NCI-H1417 (cell line): ENCODE results near the gene ZC3H4.
A peak's percentile ranks its signal among the peaks of the same experiment; 100 is the strongest.
"Not testable (repeated sequence)": the region's sequence is repeated elsewhere in the genome, so short reads cannot be mapped to it uniquely, and the experiment has no call there.

Experiments
- DNase-seq, 3 experiments: peaks; one replicate each; lab custom pipeline; 2025; lab: John Stamatoyannopoulos, UW

The ZC3H4 gene

DNA sequence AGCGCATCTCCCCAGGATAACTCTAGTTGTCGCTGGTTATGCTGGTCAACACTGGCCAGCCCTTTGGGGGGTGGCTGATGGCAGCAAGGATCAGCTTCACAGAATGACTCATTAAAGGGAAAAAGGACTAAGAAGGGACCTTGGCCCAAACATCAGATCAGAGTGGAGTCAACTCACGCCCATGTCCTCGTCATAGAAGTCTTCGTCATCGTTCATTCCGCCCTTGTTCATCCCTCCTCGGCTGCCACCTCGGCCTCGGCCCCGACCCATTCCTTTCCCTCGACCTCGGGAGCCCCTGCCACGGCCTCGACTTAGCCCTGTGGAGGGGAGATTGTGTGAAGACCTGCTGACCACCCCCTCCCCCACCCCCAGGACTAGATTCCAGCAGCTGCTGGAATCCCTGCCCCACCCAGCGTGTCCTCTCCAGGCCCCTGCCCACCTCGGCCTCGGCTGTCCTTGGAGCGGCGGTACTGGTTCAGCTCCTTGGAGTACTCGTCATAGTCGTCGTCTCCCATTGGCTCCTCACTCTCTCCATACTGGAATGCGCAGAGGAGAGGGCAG, 28.6 kb downstream of the ZC3H4 start:
- DNase-seq = no peak

DNA sequence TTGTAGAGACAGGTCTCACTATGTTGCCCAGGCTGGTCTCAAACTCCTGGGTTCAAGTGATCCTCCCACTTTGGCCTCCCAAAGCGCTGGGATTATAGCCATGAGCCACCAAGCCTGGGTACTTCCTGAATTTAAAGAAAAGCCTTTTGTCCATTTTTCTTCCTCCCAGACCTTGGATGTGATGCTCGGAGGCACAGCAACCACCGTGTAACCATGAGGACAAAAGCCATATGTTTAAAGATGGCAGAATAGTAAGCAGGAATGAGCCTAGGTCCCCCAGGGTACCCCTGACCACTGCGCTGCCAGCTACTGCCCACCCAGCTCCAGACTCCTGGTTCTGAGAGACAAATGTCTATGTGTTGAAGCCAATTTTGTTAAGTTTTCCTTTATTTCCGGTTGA, 31.1 kb downstream of the ZC3H4 start:
- no peak for DNase-seq

DNA sequence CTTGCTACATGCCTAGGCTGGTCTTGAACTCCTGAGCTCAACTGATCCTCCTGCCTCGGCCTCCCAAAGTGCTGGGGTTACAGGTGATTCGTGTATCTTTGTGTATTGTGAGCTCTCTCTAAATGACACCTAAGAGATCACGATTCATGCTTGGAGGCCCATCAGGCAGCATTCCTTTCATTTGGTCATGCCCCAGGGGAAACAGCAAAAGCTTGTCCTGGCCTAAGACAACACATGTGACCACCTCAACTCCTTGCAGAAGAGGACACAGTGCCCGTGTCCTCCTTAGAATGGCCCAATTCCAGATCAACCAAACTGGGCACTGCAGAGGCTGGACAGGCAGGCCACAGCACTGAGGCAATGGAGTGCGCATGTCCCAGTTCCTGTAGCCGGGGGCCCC, 32.5 kb downstream of the ZC3H4 start:
- no peak for DNase-seq

DNA sequence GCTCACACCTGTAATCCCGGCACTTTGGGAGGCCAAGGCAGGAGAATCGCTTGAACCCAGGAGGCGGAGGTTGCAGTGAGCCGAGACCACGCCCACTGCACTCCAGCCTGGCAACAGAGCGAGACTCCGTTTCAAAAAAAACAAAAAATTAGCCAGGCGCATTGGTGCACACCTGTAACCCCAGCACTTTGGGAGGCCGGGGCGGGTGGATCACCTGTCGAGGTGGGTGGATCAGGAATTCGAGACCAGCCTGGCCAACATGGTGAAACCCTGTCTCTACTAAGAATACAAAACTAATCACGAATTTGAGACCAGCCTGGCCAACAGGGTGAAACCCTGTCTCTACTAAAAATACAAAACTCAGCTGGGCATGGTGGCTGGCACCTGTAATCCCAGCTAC, 35.2 kb downstream of the ZC3H4 start:
- DNase-seq = not testable (repeated sequence)

DNA sequence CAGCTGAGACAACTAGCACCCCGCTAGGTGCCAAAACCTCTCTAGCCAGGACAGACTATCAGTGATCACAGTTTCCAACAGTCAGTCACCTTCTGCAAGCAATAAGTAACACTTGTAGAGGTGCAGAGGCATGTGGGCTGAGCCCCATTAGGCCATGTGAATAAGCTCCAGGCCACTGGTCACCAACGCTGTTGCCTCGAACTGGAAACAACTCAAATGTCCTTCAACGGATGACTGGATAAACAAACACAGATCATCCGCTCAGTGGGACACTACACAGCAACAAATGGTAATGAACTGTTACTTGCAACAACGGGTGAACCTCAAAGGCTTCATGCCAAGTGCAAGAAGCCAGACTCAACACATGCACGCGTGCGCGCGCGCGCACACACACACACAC, 37.6 kb downstream of the ZC3H4 start:
- peak in 1 of 3 experiments; percentile 21 for DNase-seq

DNA sequence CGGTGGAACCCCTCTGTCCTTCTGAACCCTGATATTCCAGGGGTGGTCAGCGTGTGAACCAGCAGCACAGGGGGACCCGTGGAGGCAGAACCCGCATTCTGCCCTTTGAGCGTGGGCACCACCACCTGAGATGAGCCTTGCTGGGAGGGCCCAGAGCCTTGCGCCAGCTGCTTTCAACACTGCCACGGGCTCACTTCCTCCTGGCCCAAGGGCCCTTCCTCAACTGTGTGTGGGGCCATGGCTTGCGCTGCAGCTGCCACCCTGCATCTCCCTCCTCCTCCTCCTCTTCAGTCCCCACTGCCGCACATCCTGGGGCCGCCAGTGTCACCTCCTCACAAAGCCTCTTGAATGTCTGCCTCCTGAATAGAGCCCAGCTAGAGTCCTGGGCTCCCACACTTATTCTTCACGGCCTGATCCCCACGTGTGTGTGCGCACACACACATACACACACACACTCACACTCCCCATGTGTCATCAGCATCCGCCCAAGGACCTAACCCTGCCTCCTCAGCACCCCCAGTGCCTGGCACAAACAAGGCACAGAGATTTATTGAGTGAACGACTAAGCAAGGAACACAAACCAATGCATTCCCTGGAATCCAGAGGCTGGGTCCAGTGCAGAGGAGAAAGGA, 38.3 kb downstream of the ZC3H4 start:
- no peak for DNase-seq

DNA sequence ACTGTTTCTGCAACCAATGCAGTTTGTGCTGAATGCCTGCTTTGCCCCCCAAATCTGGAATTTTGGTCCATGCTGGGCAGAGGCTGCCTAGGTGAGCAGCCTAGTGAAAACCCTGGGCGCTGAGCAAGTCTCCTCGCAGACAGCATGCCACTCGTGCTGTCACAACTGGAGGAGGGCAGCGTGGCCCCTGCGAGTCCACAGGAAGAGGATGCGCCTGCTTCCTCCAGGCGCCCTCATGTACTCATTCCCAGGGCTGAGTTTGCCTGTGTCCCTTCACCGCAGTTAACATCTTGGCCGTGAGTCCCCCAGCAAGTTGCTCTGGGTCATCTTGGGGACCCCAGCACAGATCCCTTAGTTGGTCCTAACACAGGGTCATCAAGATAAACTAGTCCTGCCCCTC, 39.0 kb downstream of the ZC3H4 start:
- DNase-seq = no peak

DNA sequence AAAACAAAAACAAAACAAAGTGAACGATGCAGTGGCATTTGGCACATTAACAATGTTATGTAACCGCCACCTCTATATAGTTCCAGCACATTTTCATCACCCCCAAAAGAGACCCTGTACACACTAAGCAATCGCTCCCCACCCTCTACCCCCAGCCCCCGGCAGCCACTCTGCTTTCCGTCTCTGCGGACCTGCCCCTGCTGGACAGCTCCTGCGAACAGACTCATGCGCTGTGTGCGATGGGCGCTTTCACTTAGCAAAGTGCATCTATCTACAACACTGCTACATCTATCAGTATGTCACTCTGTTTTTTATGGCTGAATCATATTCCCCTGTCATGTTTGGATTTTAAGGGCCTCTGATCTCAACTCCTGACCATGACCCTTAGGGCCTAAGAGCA, 40.0 kb downstream of the ZC3H4 start:
- DNase-seq = no peak

DNA sequence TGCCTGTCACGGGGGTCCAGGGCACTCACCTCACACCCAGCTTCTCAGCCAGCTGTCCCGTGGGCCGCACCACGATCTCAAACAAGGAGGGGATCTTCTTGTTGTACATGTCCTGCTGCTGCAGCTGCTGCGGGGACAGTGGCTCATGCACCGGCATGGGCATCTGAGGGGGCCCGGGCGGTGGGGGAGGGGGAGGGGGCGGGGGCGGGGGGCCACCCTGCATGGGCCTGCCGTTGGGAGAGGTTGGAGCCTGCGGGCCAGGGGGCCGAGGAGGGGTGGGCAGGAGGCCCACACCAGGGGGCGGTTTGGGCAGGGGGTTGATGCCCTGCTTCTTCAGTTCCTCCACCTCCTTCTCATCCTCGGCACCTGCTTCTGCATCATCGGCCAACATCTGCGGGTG, 41.3 kb downstream of the ZC3H4 start:
- DNase-seq = no peak

DNA sequence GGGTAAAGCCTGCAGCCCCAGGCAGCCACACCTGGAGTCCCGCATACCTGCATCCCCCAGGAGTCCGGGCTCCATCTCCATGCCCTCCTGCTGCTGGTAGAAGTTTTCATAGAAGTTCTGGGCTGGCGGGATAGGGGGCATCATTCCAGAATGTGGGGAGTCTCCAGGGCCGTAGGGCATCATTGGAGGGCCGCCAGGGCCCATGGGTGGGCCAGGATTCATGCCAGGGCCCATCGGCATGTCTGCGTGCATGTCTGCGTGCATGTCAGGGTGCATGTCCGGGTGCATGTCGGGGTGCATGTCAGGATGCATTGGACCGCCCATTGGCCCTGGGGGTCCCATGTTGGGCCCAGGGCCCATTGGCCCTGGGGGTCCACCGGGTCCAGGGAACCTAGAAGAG, 41.8 kb downstream of the ZC3H4 start:
- DNase-seq = no peak

DNA sequence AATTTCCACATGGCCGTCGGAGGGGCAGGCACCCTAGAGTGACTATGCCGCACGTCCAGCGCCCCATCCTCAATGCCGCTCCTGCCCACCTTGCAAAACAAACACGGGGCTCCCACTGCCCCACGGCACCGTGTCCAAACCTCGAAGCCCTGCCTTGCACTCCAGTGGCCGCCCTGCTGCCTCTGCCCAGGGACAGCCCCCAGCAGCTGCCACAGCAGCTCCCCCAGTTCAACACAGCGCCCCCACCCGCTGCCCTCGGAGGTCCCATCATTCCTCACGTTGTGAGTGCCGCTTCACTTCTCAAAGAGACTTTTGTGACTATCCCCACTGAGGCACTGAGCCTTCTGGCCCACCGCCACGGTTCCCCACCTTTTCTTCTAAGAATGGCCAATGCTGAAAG, 42.8 kb downstream of the ZC3H4 start:
- DNase-seq = no peak

DNA sequence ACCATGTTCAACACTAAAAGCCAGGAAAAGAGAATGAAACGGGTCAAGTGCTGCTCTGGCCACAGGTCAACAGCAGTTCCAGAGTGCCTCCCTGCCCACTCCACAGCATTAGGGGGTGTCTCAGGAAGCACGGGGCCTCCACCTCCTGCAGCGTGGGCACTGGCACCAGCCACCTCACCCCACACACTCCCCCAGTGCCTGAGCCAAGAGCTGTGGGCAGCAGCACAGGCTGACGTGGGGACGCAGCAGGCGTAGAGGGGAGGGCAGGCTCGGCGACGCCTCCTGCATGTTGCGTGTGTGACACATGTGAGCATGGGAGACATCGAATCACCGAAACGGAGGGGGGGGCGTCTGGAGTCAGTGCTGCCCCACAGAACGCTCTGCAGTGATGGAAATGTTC, 43.8 kb downstream of the ZC3H4 start:
- DNase-seq = no peak

DNA sequence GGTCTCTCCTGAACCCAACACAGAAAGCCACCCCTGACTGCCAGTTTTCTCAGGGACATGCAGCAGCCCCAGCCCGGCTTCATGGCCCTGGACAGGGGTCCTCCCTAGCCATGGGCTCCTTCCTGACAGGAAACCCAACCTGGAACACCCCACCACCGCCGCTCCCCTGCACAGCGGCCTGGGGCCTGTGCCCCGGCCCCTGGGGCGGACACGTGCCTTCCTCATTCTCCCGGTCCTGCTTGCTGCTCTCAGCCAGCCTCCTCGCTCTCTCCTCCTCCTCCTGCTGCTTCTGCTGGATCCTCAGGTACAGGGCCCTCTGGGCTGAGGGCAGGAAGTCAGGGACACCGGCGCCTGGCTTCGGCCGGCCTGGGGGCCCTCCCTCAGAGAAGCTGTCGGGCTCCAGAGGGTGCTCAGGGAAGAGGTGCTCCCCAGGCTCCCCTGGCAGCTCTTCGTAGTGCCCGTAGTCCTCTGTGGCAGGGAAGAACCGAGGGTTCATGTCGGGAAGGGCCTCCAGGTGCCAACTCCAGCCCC, 44.6 kb downstream of the ZC3H4 start:
- DNase-seq = no peak

DNA sequence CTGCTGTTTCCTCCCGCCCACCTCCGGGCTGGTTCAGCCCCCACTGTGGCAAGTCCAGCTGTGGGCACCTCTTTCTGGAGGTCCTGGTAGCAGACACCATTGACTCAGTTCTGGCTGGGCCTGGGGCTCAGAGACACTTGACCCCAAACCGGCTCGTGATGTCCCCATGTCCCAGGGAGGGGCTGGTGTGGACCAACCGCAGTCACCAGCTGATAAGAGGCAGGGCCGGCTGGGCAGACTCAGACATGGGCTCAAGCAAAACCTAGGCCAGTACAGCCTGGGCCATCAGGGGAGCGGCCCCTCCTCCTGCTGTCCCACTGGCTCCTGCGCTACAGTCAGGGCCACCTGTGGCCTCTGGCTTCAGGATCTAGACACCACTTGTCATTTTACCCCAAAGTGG, 45.3 kb downstream of the ZC3H4 start:
- DNase-seq = no peak

DNA sequence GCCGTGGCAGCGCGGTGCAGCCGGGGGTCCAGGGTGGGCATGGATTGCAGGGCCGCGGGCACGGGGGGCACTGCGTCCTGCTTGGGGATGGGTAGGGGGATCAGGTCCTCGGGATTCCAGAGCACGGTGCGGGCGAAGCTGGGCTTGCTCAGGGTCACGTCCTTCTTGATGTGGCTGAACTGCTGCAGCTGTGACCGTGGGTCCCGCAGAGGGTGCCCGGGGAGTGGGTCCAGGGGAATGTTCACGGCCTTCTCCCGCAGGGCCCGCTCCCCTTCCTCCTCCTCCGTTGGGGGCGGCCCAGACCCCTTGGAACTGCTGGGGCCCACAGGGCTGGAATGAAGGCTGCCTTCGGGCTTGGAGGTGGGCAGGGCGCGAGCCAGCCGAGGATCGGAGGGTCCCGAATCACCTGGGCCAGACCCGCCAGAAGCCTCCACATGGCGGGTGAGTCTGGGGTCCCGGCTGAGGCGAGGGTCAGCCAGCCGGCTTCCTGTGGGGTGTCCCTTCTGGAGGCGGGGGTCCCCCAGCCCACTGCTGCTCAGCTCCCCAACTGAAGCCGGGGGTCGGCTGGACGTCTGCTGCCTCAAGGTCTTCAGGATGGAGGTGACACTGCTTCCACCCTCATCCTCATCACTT, 46.2 kb downstream of the ZC3H4 start:
- DNase-seq = no peak

DNA sequence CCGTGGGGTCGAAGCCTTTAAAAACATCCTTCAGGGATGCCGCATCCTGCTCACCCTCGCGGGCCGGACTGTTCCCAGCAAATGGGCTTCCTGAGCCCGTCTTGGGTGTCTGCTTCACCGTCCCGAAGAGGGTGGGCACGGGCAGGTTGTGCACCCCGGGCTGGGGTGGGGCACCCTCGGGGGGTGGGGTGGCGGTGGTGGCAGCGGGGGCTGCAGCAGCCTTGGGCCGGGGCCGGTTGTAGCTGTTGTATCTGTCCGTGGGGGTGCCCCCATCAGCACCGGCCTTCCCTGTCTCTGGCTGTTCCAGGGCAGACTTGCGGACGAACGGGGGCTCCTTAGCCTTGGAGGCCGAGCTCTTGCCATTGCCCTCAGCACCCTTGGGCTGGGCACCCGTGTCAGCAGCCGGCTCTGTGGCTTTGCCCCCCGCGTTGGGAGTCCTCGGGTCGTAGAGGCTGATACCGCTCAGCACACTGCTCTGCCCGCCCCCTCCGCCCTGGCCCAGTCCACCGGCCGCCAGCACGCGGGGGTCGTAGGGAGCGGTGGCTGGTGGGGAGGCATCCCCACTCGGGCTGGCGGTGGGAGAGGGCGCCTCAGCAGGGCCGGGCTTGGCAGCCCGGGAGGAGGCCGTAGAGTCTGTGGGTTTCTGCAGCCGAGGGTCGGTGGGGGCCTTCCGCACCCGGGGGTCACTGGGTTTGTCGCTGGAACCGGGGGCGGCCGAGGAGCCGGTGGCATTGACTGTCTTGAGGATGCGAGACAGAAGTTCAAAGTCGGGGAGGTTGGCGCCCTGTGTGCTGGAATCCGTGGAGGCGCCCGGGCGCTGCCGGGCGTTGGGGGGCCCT, 47.0 kb downstream of the ZC3H4 start:
- no peak for DNase-seq

DNA sequence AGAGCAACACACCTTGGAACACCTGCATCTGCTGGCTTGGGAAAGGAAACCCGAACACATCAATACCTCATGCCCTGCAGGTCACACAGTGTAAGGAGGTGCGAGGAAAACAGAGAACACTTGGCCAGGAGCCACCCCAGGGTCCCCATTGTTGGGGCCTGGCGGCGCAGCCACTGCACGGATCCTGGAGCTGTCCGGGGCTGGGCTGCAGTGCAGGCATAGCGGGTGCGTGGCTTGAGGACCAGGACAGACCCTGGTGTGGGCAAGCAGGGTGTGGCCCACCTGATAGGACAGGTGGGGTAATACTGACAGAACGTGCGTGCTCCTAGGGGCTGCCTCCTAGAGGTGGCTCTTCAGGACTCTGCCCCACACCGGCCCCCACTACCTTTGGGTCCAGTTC, 48.3 kb downstream of the ZC3H4 start:
- no peak for DNase-seq

DNA sequence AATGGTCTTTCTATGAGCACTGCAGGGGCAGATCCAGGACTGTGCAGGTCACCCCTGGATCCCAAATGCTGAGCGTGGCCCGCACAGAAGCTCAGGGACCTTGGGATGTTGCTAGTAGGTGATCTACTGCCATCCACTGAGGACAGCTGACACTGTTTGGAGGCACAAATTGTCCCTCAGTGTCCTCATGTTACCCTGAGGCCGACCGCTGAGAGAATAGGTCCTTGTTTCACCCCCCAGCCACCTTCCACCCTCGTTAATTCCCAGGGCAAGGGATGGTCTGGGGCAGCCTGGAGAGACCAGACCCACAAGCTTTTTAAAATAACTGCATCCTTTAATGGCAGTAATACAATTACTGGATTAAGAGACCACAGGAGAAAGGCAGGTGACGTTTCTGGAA, 49.7 kb downstream of the ZC3H4 start:
- no peak for DNase-seq

DNA sequence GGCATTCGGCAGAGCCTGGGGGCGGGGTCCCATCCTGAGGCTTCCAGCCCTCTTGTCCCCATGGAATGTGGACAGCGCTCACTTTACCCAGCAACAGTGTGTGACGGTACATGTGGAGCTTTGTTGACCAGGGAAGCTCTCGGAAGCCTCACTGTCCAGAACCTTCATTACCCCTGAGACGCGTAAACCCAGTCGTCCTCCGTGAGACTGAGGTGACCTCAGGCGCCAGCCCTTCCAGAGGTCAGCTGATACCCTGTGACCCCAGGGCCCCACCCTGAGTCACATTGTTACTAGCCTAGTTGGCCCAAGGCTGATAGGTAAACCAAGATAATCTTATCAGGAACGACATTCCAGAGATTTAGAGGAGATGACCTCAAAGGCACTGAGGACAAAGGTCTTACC, 55.0 kb downstream of the ZC3H4 start:
- DNase-seq = no peak

DNA sequence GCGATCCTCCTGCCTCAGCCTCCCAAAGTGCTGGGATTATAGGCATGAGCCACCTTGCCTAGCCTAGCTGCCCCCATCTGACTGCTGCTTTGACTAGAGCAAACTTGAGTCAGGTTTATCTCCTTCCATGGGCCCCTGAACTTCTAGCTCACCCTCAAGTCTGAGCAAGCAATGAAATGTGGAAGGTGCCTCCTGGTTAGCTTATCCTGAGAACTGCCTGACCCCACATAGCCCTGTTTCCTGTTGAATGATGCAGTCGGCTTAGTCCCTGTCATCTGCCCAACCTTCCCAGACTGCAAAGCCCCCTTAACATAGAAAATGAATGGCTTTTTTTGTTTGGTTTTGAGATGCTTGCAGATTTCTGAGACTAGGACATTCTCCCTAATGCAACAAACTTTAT, 56.2 kb downstream of the ZC3H4 start:
- no peak for DNase-seq

DNA sequence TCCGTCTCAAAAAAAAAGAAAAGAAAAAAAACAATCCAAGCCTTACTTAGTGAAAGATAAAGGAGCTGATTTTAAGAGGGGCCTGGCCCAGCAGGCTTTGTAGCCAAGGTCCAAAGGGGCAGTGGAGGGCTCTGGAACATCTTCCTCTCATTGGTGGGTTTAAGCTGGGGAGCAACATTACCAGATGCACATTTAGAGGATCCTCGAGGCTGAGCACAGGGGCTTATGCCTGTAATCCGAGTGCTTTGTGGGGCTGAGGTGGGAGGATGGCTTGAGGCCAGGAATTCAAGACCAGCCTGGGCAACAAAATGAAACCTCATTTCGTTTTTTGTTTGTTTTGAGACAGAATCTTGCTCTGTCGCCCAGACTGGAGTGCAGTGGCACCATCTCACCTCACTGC, 57.2 kb downstream of the ZC3H4 start:
- no peak for DNase-seq

DNA sequence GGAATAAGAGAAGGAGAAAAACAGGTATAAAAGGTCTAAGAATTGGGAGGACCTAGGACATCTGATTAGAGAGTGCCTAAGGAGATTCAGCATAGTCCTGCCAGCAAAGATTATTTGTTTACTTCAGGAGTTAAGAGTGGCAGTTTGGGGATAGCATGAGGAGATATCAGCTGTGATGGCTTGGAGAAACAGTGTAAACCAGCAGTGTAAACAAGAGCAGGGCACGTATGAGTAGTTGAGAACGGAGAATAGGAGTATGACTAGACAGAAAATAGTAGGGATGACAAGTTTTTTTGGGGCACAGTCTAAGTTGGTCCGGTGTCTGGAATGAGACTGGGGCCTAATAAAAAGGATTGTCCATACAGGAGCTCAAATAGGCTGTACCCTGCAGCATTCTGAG, 63.0 kb downstream of the ZC3H4 start:
- not testable (repeated sequence) for DNase-seq

DNA sequence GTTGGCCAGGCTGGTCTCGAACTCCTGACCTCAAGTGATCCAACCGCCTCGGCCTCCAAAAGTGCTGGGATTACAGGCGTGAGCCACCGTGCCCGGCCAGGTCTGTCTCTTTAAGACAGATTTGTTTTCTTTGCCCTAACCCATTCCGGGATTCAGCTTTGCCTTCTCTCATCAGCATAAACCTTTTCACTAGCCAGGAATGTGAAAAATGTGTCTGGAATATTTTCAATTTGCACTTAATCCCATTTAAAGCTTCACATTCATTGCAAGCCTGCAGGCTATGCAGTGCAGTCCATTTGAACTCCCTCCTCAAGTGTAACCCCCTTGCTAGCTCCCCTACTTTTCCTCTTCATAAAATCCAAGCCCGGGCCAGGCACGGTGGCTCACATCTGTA, 64.3 kb downstream of the ZC3H4 start:
- no peak for DNase-seq
